ENCODE measurements around the gene DLL3. TPM values are rescaled to one million over a fixed set of nuclear protein-coding genes. Genes with fewer than 3 reads are reported as not detected.

The DLL3 gene
- total RNA-seq, 1 experiment from 2014 or later: 16.4 TPM

GRCh38 chr19:39483141-39483540 is 15.6 kb upstream of the DLL3 start:
- Mint-ChIP-seq H3K4me1 (peaks cover 18% of the 10 kb centered on the region), H3K4me3 (peak overlapping the region; percentile 20; the same call in 1 of the 2 replicates), H3K27me3 (ENCODE audit: low read depth) (no peaks in the 10 kb centered on the region), H3K9me3 (no peaks in the 10 kb centered on the region), H3K27ac (no peak overlapping the region; the same call in 1 of the 2 replicates), H3K36me3 (peaks cover 32% of the 10 kb centered on the region)
- TF ChIP-seq NFATC4 (CRISPR knock-in tag; IDR thresholded peaks at IDR 0.05) (no peak), ZNF263 (CRISPR knock-in tag; IDR thresholded peaks at IDR 0.05; ENCODE audit: low read depth) (no peak), ZNF416 (CRISPR knock-in tag; IDR thresholded peaks at IDR 0.05) (no peak), GTF2I (CRISPR knock-in tag; conservative IDR thresholded peaks at IDR 0.05) (no peak)
- no peak for DNase-seq (ENCODE audit: low spot score)
- ChIA-PET CTCF (no interaction called here), POLR2A (no interaction called here)
- no peak for ATAC-seq

- Mint-ChIP-seq H3K36me3 (peaks cover 37% of the 10 kb centered on the region), H3K27ac (peak overlapping the region; percentile 76), H3K9me3 (no peaks in the 10 kb centered on the region), H3K4me3 (no peak overlapping the region), H3K27me3 (ENCODE audit: low read depth) (no peaks in the 10 kb centered on the region), H3K4me1 (peaks cover 12% of the 10 kb centered on the region)
- DNase-seq (ENCODE audit: low spot score) (no peak), ATAC-seq (peak; percentile 37)
- CTCF ChIA-PET: interaction anchor here (1.5 kb wide), 1 partner anchor 13 kb away, joined by 5 read pairs; no protein-coding TSS in a partner anchor
- POLR2A ChIA-PET: no interaction called here
- no peak for TF ChIP-seq FOXP1 (CRISPR knock-in tag; IDR thresholded peaks at IDR 0.05; ENCODE audit: borderline replicate concordance)
- TF ChIP-seq, protein P1, sequence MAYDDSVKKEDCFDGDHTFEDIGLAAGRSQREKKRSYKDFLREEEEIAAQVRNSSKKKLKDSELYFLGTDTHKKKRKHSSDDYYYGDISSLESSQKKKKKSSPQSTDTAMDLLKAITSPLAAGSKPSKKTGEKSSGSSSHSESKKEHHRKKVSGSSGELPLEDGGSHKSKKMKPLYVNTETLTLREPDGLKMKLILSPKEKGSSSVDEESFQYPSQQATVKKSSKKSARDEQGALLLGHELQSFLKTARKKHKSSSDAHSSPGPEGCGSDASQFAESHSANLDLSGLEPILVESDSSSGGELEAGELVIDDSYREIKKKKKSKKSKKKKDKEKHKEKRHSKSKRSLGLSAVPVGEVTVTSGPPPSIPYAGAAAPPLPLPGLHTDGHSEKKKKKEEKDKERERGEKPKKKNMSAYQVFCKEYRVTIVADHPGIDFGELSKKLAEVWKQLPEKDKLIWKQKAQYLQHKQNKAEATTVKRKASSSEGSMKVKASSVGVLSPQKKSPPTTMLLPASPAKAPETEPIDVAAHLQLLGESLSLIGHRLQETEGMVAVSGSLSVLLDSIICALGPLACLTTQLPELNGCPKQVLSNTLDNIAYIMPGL (CRISPR knock-in tag; IDR thresholded peaks at IDR 0.05): no peak
- no peak for TF ChIP-seq HMGA2 (CRISPR knock-in tag; IDR thresholded peaks at IDR 0.05)
- TF ChIP-seq ATF3 (CRISPR knock-in tag; conservative IDR thresholded peaks at IDR 0.05): no peak
Measured at GRCh38 chr19:39489756-39490155, 9.0 kb upstream of the DLL3 start.

DNA sequence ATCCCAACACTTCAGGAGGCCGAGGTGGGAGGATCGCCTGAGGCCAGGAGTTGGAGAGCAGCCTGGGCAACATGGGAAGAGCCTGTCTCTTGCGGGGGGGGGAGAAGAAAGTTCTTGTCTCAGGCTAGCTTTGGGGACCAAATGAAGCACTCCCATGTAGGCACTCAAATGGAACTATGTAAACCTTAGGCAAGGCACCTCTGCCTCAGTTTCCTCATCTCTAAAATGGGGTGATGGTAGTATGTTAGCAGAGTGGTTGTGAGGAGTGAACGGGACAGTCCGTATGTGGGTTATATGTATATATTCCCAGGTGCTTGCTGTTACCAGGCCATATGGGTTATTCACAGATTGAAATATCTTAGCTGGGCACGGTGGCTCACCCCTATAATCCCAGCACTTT is 6.5 kb upstream of the DLL3 start:
- peaks cover 20% of the 10 kb centered on the region for H3K36me3 Mint-ChIP-seq
- H3K27me3 Mint-ChIP-seq (ENCODE audit: low read depth): no peaks in the 10 kb centered on the region
- DNase-seq (ENCODE audit: low spot score) (no peak), ATAC-seq (no peak)
- TF ChIP-seq, protein P2, sequence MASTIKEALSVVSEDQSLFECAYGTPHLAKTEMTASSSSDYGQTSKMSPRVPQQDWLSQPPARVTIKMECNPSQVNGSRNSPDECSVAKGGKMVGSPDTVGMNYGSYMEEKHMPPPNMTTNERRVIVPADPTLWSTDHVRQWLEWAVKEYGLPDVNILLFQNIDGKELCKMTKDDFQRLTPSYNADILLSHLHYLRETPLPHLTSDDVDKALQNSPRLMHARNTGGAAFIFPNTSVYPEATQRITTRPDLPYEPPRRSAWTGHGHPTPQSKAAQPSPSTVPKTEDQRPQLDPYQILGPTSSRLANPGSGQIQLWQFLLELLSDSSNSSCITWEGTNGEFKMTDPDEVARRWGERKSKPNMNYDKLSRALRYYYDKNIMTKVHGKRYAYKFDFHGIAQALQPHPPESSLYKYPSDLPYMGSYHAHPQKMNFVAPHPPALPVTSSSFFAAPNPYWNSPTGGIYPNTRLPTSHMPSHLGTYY (CRISPR knock-in tag; IDR thresholded peaks at IDR 0.05): no peak
- no peak for TF ChIP-seq JAZF1 (CRISPR knock-in tag; IDR thresholded peaks at IDR 0.05)
- ChIA-PET POLR2A (interaction anchor here (0.7 kb wide), 1 partner anchor 80 kb away, joined by 5 read pairs; no protein-coding TSS in a partner anchor), CTCF (interaction anchor here (0.6 to 1.2 kb wide), 2 partner anchors 14 to 18 kb away, joined by 3 to 4 read pairs; no protein-coding TSS in a partner anchor)
- peaks cover 21% of the 10 kb centered on the region for H3K4me1 Mint-ChIP-seq
- H3K9me3 Mint-ChIP-seq: no peaks in the 10 kb centered on the region
- H3K27ac Mint-ChIP-seq: no peak overlapping the region
- H3K4me3 Mint-ChIP-seq: no peak overlapping the region

DNA sequence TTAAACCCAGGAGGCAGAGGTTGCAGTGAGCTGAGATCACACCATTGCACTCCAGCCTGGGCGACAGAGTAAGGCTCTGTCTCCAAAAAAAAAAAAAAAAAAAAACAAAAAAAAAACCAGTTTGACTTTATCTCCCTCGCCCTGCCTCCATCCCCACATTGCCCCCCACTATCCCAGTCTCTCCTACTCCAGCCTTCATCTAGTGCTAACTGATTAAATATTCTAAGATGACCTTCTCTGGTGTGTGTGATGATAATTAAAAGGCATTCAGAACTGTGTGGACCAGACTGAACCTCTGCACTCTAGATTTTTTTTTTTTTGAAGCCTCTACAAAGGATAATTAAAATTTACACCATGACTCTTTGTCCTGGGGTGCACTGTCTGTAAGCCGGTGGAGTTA is 6.0 kb upstream of the DLL3 start:
- no peak for ATAC-seq
- POLR2A ChIA-PET: interaction anchor here (0.6 kb wide), 1 partner anchor 76 kb away, joined by 3 read pairs; no protein-coding TSS in a partner anchor
- H3K27me3 Mint-ChIP-seq (ENCODE audit: low read depth): no peaks in the 10 kb centered on the region; the same call in 1 of the 2 replicates
- no peaks in the 10 kb centered on the region for H3K9me3 Mint-ChIP-seq
- H3K4me1 Mint-ChIP-seq: peaks cover 26% of the 10 kb centered on the region
- CTCF ChIA-PET: interaction anchor here (1.2 kb wide), 1 partner anchor 19 kb away, joined by 3 read pairs; no protein-coding TSS in a partner anchor
- H3K27ac Mint-ChIP-seq: peak overlapping the region; percentile 84
- no peak for DNase-seq (ENCODE audit: low spot score)
- H3K36me3 Mint-ChIP-seq: peaks cover 19% of the 10 kb centered on the region
- no peak overlapping the region for H3K4me3 Mint-ChIP-seq
- TF ChIP-seq SMAD4 (CRISPR knock-in tag; IDR thresholded peaks at IDR 0.05): no peak
- no peak for TF ChIP-seq KAT7 (CRISPR knock-in tag; IDR thresholded peaks at IDR 0.05; ENCODE audit: borderline replicate concordance)
- no peak for TF ChIP-seq USF2 (CRISPR knock-in tag; IDR thresholded peaks at IDR 0.05)
- no peak for TF ChIP-seq USF1 (CRISPR knock-in tag; IDR thresholded peaks at IDR 0.05)
- TF ChIP-seq E2F1 (CRISPR knock-in tag; IDR thresholded peaks at IDR 0.05): no peak
- no peak for TF ChIP-seq ZBTB21 (CRISPR knock-in tag; IDR thresholded peaks at IDR 0.05; ENCODE audit: borderline replicate concordance)
- TF ChIP-seq ZNF423 (CRISPR knock-in tag; IDR thresholded peaks at IDR 0.05): no peak
- TF ChIP-seq CREB1 (CRISPR knock-in tag; IDR thresholded peaks at IDR 0.05): no peak
- no peak for TF ChIP-seq FOXP4 (CRISPR knock-in tag; IDR thresholded peaks at IDR 0.05)
- TF ChIP-seq CBFB (CRISPR knock-in tag; IDR thresholded peaks at IDR 0.05; ENCODE audit: low read depth): no peak
- TF ChIP-seq NFE2L1 (CRISPR knock-in tag; IDR thresholded peaks at IDR 0.05): no peak

Measured in WTC11 (cell line).